Stomach smooth muscle (tissue), 2 donors: ENCODE measurements around the gene CYRIA.

ENCODE experiments used
- H3K27ac ChIP-seq: one replicate; pipeline ENCODE4 v1.7.0; 2013; ENCODE audit warnings: mild to moderate bottlenecking, low read length, inconsistent platforms
- H3K27me3 ChIP-seq, 2 donors: one replicate each; pipeline ENCODE4 v1.7.0; 2013; ENCODE audit warnings: low read length in 2 of 2; ENCODE audit not compliant: insufficient read depth in 2 of 2, control insufficient read depth in 1 of 2
- H3K36me3 ChIP-seq, 2 donors: one replicate each; pipeline ENCODE4 v1.7.0; 2013; ENCODE audit warnings: low read length in 2 of 2; ENCODE audit not compliant: control insufficient read depth in 2 of 2, insufficient read depth in 2 of 2
- H3K4me1 ChIP-seq: one replicate; pipeline ENCODE4 v1.7.0; 2013; ENCODE audit warnings: low read length; ENCODE audit not compliant: control insufficient read depth, insufficient read depth
- H3K4me3 ChIP-seq, 2 donors: one replicate each; pipeline ENCODE4 v1.7.0; 2013; ENCODE audit warnings: low read length in 2 of 2
- H3K9ac ChIP-seq, 2 donors: one replicate each; pipeline ENCODE4 v1.7.0; 2013; ENCODE audit warnings: low read length in 2 of 2, mild to moderate bottlenecking in 1 of 2
- H3K9me3 ChIP-seq, 2 donors: one replicate each; pipeline ENCODE4 v1.7.0; 2013; ENCODE audit warnings: low read length in 2 of 2; ENCODE audit not compliant: control insufficient read depth in 2 of 2
- donor health status: healthy.
- donor health status: Pancreatic carcinoma.

CYRIA gene

DNA sequence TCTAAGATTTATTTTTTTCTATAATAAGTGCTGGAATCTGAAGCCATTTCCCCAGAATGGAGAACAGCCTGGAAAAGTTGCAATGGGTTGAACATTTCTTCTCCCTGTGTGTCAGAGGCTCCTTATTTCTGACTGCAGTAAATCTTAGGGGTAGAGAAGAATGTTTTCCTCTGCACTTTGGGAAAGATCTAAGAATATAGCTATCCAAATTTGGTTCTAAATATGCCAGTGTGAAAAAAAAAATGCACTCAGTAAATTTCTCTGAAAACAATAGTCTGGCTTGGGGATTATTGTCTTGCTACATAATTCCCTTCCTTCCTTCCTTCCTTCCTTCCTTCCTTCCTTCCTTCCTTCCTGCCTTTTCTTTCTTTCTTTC lies 19.7 kb upstream of the CYRIA start:
- H3K36me3 ChIP-seq: no peaks in the 10 kb centered on the region
- H3K4me1 ChIP-seq: no peaks in the 10 kb centered on the region
- no peaks in the 10 kb centered on the region for H3K27me3 ChIP-seq
- no peaks in the 10 kb centered on the region for H3K9me3 ChIP-seq
- no peak overlapping the region for H3K27ac ChIP-seq
- H3K4me3 ChIP-seq: no peak overlapping the region
- no peak overlapping the region for H3K9ac ChIP-seq

DNA sequence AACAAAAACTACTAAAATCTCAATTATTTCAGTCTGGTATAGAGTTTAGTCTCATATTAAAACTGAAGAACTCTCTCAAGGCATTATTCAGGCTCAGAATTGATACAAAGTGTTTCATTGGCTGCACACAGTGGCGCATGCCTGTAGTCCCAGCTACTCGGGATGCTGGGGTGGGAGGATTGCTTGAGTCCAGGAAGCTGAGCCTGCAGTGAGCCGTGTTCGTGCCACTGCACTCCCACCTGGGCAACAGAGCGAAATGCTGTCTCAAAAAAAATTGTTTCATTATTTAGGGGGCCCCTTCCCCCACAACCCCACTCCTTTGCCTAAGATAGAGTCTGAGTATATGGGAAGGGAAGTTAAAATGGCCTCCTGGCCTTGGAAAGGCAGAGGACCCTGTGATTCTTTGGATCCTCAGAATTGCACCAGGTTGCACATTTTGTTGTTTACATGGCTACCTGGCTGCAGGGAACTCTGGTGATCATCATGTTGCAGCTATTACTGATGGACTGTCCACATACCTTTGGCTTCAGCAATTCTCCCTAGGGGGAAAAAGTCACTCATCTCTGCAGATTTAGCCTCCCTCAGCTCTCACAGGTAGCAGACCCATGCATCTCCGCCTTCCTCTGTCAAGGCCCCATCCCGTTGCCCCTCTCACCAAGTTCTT lies 19.2 kb upstream of the CYRIA start:
- Histone ChIP-seq H3K4me3 (no peak overlapping the region), H3K9me3 (no peaks in the 10 kb centered on the region), H3K4me1 (no peaks in the 10 kb centered on the region), H3K9ac (no peak overlapping the region), H3K27me3 (no peaks in the 10 kb centered on the region), H3K36me3 (no peaks in the 10 kb centered on the region), H3K27ac (no peak overlapping the region)

DNA sequence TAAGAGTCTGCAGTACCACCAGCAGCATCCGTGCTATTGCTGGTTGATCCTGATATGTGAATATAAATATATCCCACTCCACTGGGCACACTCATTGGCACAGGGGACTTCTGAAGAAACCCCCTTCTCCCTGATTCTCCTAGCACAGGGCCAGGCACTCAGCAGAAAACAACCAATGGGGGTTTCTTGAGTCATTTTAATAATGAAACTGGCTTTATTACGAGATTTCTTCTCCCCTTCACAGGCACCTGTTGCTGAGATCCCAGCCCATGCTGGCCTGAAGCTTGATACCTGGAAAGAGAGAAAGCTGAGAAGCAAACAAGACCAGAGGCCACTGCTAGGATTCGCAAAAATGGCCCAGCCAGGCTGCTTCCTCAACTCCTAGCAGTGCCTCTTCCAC lies 17.9 kb upstream of the CYRIA start:
- H3K4me1 ChIP-seq: no peaks in the 10 kb centered on the region
- H3K36me3 ChIP-seq: no peaks in the 10 kb centered on the region
- no peak overlapping the region for H3K4me3 ChIP-seq
- H3K9ac ChIP-seq: no peak overlapping the region
- no peaks in the 10 kb centered on the region for H3K27me3 ChIP-seq
- no peak overlapping the region for H3K27ac ChIP-seq
- no peaks in the 10 kb centered on the region for H3K9me3 ChIP-seq

DNA sequence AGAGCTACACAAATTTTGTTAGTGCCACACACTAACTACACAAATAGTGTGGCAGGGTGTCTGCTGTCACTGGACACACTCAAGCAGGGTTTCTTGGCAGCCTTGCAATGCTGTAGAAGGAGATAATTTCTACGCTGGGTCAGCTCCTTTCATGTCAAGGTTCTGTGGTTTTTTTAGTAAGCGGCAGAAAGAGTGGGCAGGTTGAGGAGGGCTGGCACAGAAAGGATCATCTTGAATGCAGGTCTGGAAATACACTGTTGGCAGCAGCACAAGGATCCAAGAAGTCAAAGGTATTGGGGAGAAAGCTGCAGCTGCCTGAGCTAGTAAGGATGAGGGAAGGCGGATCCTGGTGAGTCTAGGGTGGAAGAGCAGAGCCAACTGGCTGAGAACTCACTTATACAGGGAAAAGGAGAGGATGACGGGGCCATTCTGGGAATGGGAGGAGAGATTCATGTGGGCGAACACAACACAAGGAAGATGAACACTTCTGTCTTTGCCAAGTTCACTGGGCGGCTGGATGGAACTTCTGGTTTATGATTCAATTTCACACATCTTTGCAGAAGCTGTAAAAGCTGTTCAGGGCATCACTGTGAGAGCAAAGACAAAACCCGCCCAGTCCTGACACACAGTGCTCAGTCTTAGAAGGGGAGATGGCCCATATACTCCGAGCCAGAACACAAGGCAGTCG lies 16.9 kb upstream of the CYRIA start:
- Histone ChIP-seq H3K36me3 (no peaks in the 10 kb centered on the region), H3K27ac (no peak overlapping the region), H3K27me3 (no peaks in the 10 kb centered on the region), H3K9ac (no peak overlapping the region), H3K4me1 (no peaks in the 10 kb centered on the region), H3K4me3 (no peak overlapping the region), H3K9me3 (no peaks in the 10 kb centered on the region)

DNA sequence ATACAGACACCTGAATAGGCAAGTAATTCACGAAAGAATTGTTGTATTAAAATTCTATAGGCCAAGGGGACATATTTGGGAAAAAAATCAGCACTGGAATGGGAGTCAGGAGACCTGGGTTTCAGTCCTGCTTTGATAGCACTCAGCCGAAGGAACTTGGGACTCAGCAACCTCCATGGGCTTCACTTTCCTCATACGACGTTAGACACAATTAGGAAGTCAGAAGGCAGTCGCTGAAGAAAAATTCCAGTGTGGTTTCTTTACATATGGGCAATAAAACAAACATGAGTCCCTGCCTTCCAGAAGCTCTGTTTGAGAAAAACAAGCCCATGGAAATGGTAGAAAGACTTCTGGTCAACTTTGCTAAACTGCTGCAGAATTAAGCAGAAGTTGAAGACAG lies 15.1 kb upstream of the CYRIA start:
- no peak overlapping the region for H3K27ac ChIP-seq
- H3K36me3 ChIP-seq: no peaks in the 10 kb centered on the region
- no peaks in the 10 kb centered on the region for H3K27me3 ChIP-seq
- H3K9me3 ChIP-seq: no peaks in the 10 kb centered on the region
- no peak overlapping the region for H3K9ac ChIP-seq
- no peak overlapping the region for H3K4me3 ChIP-seq
- H3K4me1 ChIP-seq: no peaks in the 10 kb centered on the region

DNA sequence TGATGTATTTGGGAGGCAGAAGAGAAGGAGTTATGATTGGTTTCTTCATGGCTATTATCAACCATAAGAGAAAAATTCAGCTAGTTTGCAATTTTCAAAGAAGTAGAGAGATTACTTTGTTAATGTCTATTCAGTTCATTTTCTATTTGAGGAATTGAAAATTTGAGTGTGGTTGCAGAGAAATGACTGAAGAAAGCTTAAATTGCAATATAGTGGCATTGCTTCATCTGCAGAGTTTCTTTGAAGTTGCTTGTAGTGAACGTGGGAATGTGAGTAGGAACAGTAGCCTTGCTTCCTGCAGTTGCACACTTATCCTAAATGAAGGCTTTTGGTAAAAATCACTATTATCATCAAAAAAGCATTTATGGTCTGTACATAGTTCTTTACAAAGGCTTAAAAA lies 14.7 kb upstream of the CYRIA start:
- H3K9ac ChIP-seq: no peak overlapping the region

DNA sequence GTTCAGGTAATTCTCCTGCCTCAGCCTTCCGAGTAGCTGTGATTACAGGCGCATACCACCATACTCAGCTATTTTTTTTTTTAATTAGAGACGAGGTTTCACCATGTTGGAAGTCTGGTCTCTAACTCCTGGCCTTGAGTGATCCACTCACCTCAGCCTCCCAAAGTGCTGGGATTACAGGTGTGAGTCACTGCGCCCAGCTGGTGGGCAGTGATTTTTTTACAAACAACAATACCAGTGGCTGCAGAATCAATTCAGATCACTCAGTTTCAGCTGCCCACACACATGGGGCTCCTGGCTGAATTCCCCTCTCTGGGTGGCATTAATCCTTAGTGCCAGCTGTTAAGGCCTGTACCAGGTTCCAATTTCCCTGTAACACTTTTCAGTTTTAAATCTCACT lies 13.3 kb upstream of the CYRIA start:
- Histone ChIP-seq H3K27me3 (no peaks in the 10 kb centered on the region), H3K27ac (no peak overlapping the region), H3K36me3 (no peaks in the 10 kb centered on the region), H3K4me1 (no peaks in the 10 kb centered on the region), H3K9me3 (no peaks in the 10 kb centered on the region), H3K9ac (no peak overlapping the region), H3K4me3 (no peak overlapping the region)

More for the DNA sequence above, 14.7 kb upstream of the CYRIA start:
- Histone ChIP-seq H3K4me1 (no peaks in the 10 kb centered on the region), H3K36me3 (no peaks in the 10 kb centered on the region), H3K9me3 (no peaks in the 10 kb centered on the region), H3K27ac (no peak overlapping the region), H3K4me3 (no peak overlapping the region), H3K27me3 (no peaks in the 10 kb centered on the region)

DNA sequence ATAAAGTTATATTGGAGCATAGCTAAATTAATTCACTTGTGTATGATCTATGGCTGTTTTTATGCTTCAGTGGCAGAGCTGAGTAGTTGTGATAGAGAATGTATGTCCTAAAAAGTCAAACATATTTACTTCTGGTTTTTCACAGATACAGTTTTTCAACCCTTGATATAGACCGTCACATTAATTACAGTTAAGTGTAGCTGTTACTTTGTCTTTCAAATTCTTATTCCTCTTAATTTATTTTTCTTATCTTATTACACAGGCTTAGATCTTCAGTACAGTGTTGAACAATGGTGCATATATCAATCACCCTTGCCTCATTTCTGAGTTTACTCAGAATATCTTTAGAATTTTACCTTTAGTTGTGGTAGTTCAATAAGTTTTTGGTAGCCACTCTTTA lies 12.2 kb upstream of the CYRIA start:
- no peak overlapping the region for H3K27ac ChIP-seq
- no peaks in the 10 kb centered on the region for H3K36me3 ChIP-seq
- no peaks in the 10 kb centered on the region for H3K4me1 ChIP-seq
- no peak overlapping the region for H3K9ac ChIP-seq
- H3K9me3 ChIP-seq: no peaks in the 10 kb centered on the region
- no peaks in the 10 kb centered on the region for H3K27me3 ChIP-seq
- H3K4me3 ChIP-seq: no peak overlapping the region

DNA sequence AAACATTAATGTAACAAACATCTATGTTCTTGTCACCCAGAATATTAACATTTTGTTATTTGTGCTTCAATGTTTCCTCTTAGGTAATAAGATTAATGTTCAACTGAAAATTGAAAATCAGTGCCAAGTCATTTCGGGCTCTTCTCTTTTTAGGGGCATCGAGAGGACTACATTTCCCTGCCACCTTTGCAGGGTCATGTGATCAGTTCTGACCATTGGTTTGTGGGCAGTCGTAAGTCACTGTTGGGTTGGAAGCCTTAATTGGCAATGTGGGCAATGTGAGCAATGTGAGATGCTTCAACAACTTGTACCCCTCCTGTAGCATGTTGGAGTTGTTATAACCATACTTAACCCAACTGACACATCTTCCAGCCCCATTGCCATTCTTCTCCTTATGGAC lies 10.1 kb upstream of the CYRIA start:
- H3K27ac ChIP-seq: no peak overlapping the region
- H3K4me3 ChIP-seq: no peak overlapping the region
- H3K4me1 ChIP-seq: no peaks in the 10 kb centered on the region
- no peaks in the 10 kb centered on the region for H3K36me3 ChIP-seq
- H3K27me3 ChIP-seq: no peaks in the 10 kb centered on the region
- no peaks in the 10 kb centered on the region for H3K9me3 ChIP-seq
- H3K9ac ChIP-seq: no peak overlapping the region

DNA sequence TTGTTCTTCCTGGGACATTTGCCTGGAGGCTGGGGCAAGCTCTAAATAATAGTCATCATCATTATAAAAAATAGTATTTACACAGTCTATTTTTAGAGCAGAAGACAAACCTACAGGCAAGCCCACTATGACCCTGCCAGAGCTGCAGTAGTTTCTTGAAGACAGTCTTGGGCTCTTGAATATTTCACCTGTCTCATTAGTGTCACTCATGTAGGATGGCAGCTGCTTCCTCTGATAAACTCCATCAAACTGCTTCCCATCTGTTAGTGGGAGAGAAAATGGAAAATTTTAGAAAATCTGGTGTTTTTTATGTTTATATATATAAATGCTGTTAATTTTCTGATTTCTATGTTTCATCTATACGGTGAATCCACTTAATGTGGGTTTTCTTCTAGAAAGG lies 8.5 kb upstream of the CYRIA start:
- no peaks in the 10 kb centered on the region for H3K9me3 ChIP-seq
- no peak overlapping the region for H3K4me3 ChIP-seq
- H3K4me1 ChIP-seq: no peaks in the 10 kb centered on the region
- no peak overlapping the region for H3K9ac ChIP-seq
- no peaks in the 10 kb centered on the region for H3K36me3 ChIP-seq
- no peak overlapping the region for H3K27ac ChIP-seq
- H3K27me3 ChIP-seq: no peaks in the 10 kb centered on the region

DNA sequence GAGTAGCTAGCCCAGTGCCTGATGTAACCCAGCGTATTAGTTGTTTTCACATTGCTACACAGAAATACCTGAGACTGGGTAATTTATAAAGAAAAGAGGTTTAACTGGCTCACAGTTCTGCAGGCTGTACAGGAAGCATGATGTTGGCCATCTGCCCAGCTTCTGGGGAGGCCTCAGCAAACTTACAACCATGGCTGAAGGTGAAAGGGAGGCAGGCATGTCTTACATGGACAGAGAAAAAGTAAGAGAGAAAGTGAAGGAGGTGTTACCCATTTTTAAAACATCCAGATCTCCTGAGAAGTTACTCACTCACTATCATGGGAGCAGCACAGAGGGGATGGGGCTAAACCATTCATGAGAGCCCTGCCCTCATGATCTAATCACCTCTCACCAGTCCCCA lies 6.1 kb upstream of the CYRIA start:
- H3K27ac ChIP-seq: no peak overlapping the region
- H3K36me3 ChIP-seq: no peaks in the 10 kb centered on the region
- no peaks in the 10 kb centered on the region for H3K9me3 ChIP-seq
- H3K27me3 ChIP-seq: no peaks in the 10 kb centered on the region
- no peak overlapping the region for H3K4me3 ChIP-seq
- no peak overlapping the region for H3K9ac ChIP-seq
- no peaks in the 10 kb centered on the region for H3K4me1 ChIP-seq
